PC-9 (cell line): ENCODE data around the gene TMEM14A. TPM values are rescaled to one million over a fixed set of nuclear protein-coding genes. Genes with fewer than 3 reads are reported as not detected.
"Not testable (repeated sequence)": the region's sequence is repeated elsewhere in the genome, so short reads cannot be mapped to it uniquely, and the experiment has no call there.

Experiments
- BruUV-seq: library from RNA; stranded (reverse); fragments of 400-500 nt; replicated peaks from 2 replicates; lab custom pipeline; 2021; lab: Mats Ljungman, UMichigan
- CTCF ChIA-PET: fragments of 300-600 bp; sonication (Branson Sonifier 250); formaldehyde crosslinking; loops from one replicate; lab custom pipeline; 2022; ENCODE audit warnings: antibody characterized with exemption; lab: Charles Lee
- POLR2A ChIA-PET: fragments of 300-600 bp; sonication (Branson Sonifier 250); formaldehyde crosslinking; loops from one replicate; lab custom pipeline; 2022; ENCODE audit warnings: antibody characterized with exemption; ENCODE audit not compliant: unreplicated experiment; lab: Charles Lee
- DNase-seq, 2 experiments: peaks; one replicate each; pipeline versions ENCODE4 v3.0.0 to v3.0.0-alpha.2; 2015 to 2022; ENCODE audit warnings: mixed read lengths in 1 of 2
- H2AFZ ChIP-seq: fragments of 200-600 bp; sonication (generic); 2 replicates; pipeline ENCODE4 v1.8.1; 2017; ENCODE audit warnings: antibody characterized with exemption
- H3F3A ChIP-seq: fragments of 200-600 bp; sonication (generic); 2 replicates; pipeline ENCODE4 v1.8.1; 2017; ENCODE audit warnings: antibody characterized with exemption, mild to moderate bottlenecking, low read depth; ENCODE audit not compliant: insufficient read depth
- H3K27ac ChIP-seq: fragments of 200-600 bp; sonication (generic); 2 replicates; pipeline ENCODE4 v1.6.1; 2016; ENCODE audit warnings: mixed run types
- H3K27me3 ChIP-seq: fragments of 200-600 bp; sonication (generic); 2 replicates; pipeline ENCODE4 v1.6.1; 2016; ENCODE audit warnings: low read depth, mixed run types; ENCODE audit not compliant: insufficient read depth
- H3K36me3 ChIP-seq: fragments of 200-600 bp; sonication (generic); 2 replicates; pipeline ENCODE4 v1.6.1; 2016; ENCODE audit warnings: low read depth, mixed run types
- H3K4me1 ChIP-seq: fragments of 200-600 bp; sonication (generic); replicated peaks from 2 replicates; pipeline ENCODE4 v1.6.1; 2016; ENCODE audit warnings: mixed run types; ENCODE audit not compliant: insufficient read depth
- H3K4me2 ChIP-seq: fragments of 200-600 bp; sonication (generic); 2 replicates; pipeline ENCODE4 v1.6.1; 2017; ENCODE audit warnings: mixed run types
- H3K4me3 ChIP-seq: fragments of 200-600 bp; sonication (generic); 2 replicates; pipeline ENCODE4 v1.6.1; 2016; ENCODE audit warnings: mixed run types
- H3K79me2 ChIP-seq: fragments of 200-600 bp; sonication (generic); 2 replicates; pipeline ENCODE4 v1.6.1; 2017; ENCODE audit warnings: low read depth, mixed run types
- H3K9me2 ChIP-seq: fragments of 200-600 bp; sonication (generic); 2 replicates; pipeline ENCODE4 v1.8.1; 2017; ENCODE audit warnings: mild to moderate bottlenecking; ENCODE audit not compliant: insufficient read depth
- H3K9me3 ChIP-seq: fragments of 200-600 bp; sonication (generic); 2 replicates; pipeline ENCODE4 v1.8.1; 2016; ENCODE audit warnings: low read depth; ENCODE audit not compliant: insufficient read depth
- H4K20me1 ChIP-seq: fragments of 200-600 bp; sonication (generic); 2 replicates; pipeline ENCODE4 v1.8.1; 2017; ENCODE audit not compliant: insufficient read depth
- EZH2 ChIP-seq: fragments of 200-600 bp; sonication (generic); IDR thresholded peaks from 2 replicates; pipeline ENCODE4 v1.8.0; 2017; ENCODE audit warnings: antibody characterized with exemption, low read depth
- intact Hi-C: fragments of 100-400 bp; cut with micrococcal nuclease; formaldehyde crosslinking; loops from one replicate; pipeline ENCODE4 v1.10.0; 2022; ENCODE audit not compliant: unreplicated experiment
- total RNA-seq: library from RNA; stranded (reverse); gene quantifications from 2 replicates; pipeline ENCODE4 v1.2.3, GENCODE V29; 2021
- TF ChIP-seq, protein P1 (sequence below): fragments of 200-600 bp; sonication (generic); conservative IDR thresholded peaks from 2 replicates; pipeline ENCODE4 v1.6.1; 2017; ENCODE audit warnings: mixed run types, antibody characterized with exemption, mild to moderate bottlenecking, moderate library complexity

The TMEM14A gene
- total RNA-seq, 1 experiment from 2014 or later = 75.2 TPM

DNA sequence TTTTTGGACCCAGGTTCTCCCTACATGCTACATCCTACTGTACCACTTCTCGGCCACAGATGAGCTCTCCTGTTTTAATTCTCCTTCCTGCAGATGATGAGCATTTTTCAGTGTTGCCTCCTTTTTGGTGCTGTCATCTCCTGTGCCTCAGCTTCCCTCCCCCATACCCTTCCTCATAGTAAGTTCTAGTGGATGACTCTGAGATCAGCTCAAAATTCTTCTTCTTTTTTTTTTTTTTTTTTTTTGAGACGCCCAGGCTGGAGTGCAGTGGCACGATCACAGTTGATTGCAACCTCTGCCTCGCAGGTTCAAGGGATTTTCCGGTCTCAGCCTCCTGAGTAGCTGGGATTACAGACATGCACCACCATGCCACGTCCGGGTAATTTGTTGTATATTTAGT lies 3.8 kb downstream of the TMEM14A start:
- Histone ChIP-seq H3K9me2 (no peaks in the 10 kb centered on the region), H4K20me1 (no peaks in the 10 kb centered on the region), H2AFZ (no peak overlapping the region), H3F3A (no peaks in the 10 kb centered on the region; the same call in 1 of the 2 replicates), H3K27me3 (no peaks in the 10 kb centered on the region), H3K9me3 (no peaks in the 10 kb centered on the region), H3K4me3 (no peak overlapping the region), H3K36me3 (no peaks in the 10 kb centered on the region; the same call in 1 of the 2 replicates), H3K4me1 (peaks cover 22% of the 10 kb centered on the region), H3K27ac (no peak overlapping the region), H3K4me2 (no peak overlapping the region), H3K79me2 (peaks cover 27% of the 10 kb centered on the region)
- CTCF ChIA-PET = interaction anchor here (0.6 to 0.7 kb wide), 2 partner anchors 168 to 207 kb away, joined by 8 to 10 read pairs; no protein-coding TSS in a partner anchor
- no TSS peak for BruUV-seq
- POLR2A ChIA-PET = interaction anchor here (0.6 kb wide), 1 partner anchor 381 kb away, joined by 3 read pairs; no protein-coding TSS in a partner anchor
- intact Hi-C loops = no loop called here
- no peak for DNase-seq
- TF ChIP-seq, protein P1, sequence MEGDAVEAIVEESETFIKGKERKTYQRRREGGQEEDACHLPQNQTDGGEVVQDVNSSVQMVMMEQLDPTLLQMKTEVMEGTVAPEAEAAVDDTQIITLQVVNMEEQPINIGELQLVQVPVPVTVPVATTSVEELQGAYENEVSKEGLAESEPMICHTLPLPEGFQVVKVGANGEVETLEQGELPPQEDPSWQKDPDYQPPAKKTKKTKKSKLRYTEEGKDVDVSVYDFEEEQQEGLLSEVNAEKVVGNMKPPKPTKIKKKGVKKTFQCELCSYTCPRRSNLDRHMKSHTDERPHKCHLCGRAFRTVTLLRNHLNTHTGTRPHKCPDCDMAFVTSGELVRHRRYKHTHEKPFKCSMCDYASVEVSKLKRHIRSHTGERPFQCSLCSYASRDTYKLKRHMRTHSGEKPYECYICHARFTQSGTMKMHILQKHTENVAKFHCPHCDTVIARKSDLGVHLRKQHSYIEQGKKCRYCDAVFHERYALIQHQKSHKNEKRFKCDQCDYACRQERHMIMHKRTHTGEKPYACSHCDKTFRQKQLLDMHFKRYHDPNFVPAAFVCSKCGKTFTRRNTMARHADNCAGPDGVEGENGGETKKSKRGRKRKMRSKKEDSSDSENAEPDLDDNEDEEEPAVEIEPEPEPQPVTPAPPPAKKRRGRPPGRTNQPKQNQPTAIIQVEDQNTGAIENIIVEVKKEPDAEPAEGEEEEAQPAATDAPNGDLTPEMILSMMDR = no peak
- TF ChIP-seq EZH2 = no peak

DNA sequence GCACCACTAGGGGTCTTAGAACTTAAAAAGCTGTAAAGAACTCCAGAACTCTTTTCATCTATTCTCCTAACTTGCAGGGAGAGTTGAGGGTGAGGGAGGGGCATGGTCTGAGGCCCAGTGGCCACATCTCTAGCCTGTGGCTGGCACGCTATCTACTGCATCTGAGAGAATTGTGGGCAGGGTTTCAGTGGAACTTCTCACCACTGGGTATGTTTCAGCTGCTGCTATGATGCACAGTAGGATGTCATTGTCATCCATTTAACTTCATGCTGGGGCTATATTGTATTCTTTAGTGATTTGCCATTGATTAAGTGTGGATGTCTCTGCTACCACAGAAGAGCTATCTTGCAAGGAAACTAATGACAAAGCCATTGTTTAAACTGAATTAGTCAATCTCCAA lies 4.5 kb downstream of the TMEM14A start:
- Histone ChIP-seq H3K27me3 (no peaks in the 10 kb centered on the region), H3K4me3 (no peak overlapping the region), H3K4me2 (no peak overlapping the region), H3K27ac (no peak overlapping the region), H3K9me3 (no peaks in the 10 kb centered on the region), H3K79me2 (peaks cover 27% of the 10 kb centered on the region), H4K20me1 (no peaks in the 10 kb centered on the region), H3K4me1 (peaks cover 20% of the 10 kb centered on the region), H3K36me3 (no peaks in the 10 kb centered on the region; the same call in 1 of the 2 replicates), H3K9me2 (no peaks in the 10 kb centered on the region), H3F3A (no peaks in the 10 kb centered on the region; the same call in 1 of the 2 replicates), H2AFZ (no peak overlapping the region)
- intact Hi-C loops = no loop called here
- TF ChIP-seq, protein P1 = no peak
- no peak for TF ChIP-seq EZH2
- no TSS peak for BruUV-seq
- ChIA-PET CTCF (interaction anchor here (0.6 kb wide), 1 partner anchor 206 kb away, joined by 10 read pairs; no protein-coding TSS in a partner anchor), POLR2A (interaction anchor here (0.6 kb wide), 1 partner anchor 380 kb away, joined by 3 read pairs; no protein-coding TSS in a partner anchor)
- DNase-seq = no peak

DNA sequence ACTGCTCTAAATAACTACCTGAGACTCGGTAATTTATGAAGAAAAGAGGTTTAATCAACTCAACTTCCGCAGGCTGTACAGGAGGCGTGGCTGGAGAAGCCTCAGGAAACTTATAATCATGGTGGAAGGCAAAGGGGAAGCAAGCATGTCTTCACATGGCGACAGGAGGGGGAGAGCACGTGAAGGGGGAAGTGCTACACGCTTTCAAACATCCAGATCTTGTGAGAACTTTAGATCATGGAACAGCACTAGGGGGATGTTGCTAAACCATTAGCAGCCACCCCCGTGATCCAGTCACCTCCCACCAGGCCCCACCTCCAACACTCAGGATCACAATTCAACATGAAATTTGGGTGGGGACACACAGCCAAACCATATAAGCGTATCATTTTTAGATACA lies 5.7 kb downstream of the TMEM14A start:
- CTCF ChIA-PET = not testable (repeated sequence)

DNA sequence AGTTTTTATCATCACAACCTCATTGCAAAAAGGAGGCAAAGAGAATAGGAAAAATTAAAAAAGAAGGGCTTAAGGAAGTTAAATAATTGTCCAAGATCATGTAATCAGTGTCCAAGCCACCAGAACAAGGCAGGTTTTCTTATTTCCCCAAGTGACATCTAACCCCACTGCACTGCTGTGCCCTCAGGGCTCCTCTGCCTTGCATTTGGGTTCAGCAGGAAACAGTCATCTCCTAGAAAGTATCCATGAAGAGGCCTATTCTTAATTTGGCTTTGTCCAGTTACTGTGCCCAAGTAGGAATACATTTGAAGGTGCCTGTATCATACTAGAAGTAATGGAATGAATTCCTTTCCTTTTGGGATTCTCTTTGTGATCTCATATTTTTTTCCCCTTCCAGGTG lies 10.5 kb downstream of the TMEM14A start:
- intact Hi-C loops = no loop called here
- ChIA-PET CTCF (no interaction called here), POLR2A (no interaction called here)
- Histone ChIP-seq H3K4me2 (no peak overlapping the region), H3K4me3 (no peak overlapping the region), H3K79me2 (no peaks in the 10 kb centered on the region), H3K4me1 (no peaks in the 10 kb centered on the region), H3K9me3 (no peaks in the 10 kb centered on the region), H3K9me2 (no peaks in the 10 kb centered on the region), H3K27me3 (no peaks in the 10 kb centered on the region), H2AFZ (no peak overlapping the region), H3K36me3 (peaks cover 6% of the 10 kb centered on the region; the same call in 1 of the 2 replicates), H3F3A (no peaks in the 10 kb centered on the region), H3K27ac (no peak overlapping the region), H4K20me1 (no peaks in the 10 kb centered on the region)
- BruUV-seq = no TSS peak
- TF ChIP-seq EZH2 = no peak
- TF ChIP-seq, protein P1 = no peak
- no peak for DNase-seq

More for the DNA sequence above, 5.7 kb downstream of the TMEM14A start:
- H3K36me3 ChIP-seq, H3K9me2 ChIP-seq, POLR2A ChIA-PET, H3K4me3 ChIP-seq, H2AFZ ChIP-seq, H3K27me3 ChIP-seq, H3K4me2 ChIP-seq, BruUV-seq, H3K9me3 ChIP-seq, intact Hi-C loops, H4K20me1 ChIP-seq, DNase-seq, H3F3A ChIP-seq, H3K27ac ChIP-seq: not testable (repeated sequence)
- peaks cover 15% of the 10 kb centered on the region for H3K4me1 ChIP-seq
- H3K79me2 ChIP-seq = peaks cover 22% of the 10 kb centered on the region
